ENCODE results near the gene GLT8D1. TPM values are rescaled to one million over a fixed set of nuclear protein-coding genes. Genes with fewer than 3 reads are reported as not detected.

Gene GLT8D1
- total and polyA plus RNA-seq, 2 of the 13 experiments (the other 11 are each of a cell fraction or from before 2014, with no cell fraction given) = 110 to 121 TPM

DNA sequence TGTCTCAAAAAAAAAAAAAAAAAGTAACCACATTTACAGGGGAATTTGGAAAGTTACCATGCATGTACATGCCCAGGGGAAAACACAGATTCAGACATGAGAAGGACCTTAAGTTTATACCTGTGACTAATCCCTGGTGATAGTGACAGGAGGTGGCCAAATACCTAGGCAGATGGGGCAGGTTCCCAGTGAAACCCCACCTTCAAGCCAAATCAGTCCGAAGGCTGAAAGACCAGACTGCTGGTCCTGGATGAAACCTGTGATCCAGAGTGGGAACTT, 16.1 kb upstream of the GLT8D1 start:
- no peaks in the 10 kb centered on the region for H3K9me3 ChIP-seq (ENCODE audit: low read length)
- intact Hi-C loops (cut with micrococcal nuclease; ENCODE audit: unreplicated experiment) = no loop called here
- H3K9ac ChIP-seq (ENCODE audit: insufficient read depth, low read depth, low read length) = no peak overlapping the region
- H3K27me3 ChIP-seq (ENCODE audit: control insufficient read depth in 1 of 2, insufficient read depth in 2 of 2, low read length in 2 of 2) = no peaks in the 10 kb centered on the region
- no peak overlapping the region for H3K27ac ChIP-seq (ENCODE audit: extremely low read length, insufficient read depth, low read length)
- no peak overlapping the region for H3K4me3 ChIP-seq (replicated peaks in 1 of 3; ENCODE audit: insufficient read depth in 1 of 3, low read depth in 2 of 3, low read length in 3 of 3)
- H3K4me2 ChIP-seq (ENCODE audit: low read depth, low read length) = no peak overlapping the region
- H3K36me3 ChIP-seq (replicated peaks in 1 of 2; ENCODE audit: control insufficient read depth in 1 of 2, insufficient read depth in 2 of 2, low read length in 2 of 2) = peaks cover 0 to 5% of the 10 kb centered on the region in 2 experiments; a peak in 1 of 5 replicates
- H3K4me1 ChIP-seq (ENCODE audit: insufficient read depth, low read length) = peaks cover 20% of the 10 kb centered on the region
- no peak overlapping the region for H2AFZ ChIP-seq (ENCODE audit: low read length)
- in situ Hi-C loops (cut with HindIII; ENCODE audit: extremely low pct_ligation_motif_present, low pct_unique_long_range_greater_than_20kb) = no loop called here
- BruUV-seq (replicated peaks) = no TSS peak
- FAIRE-seq (no peak), DNase-seq (ENCODE audit: low spot score) (no peak), ATAC-seq (no peak)
- ChIA-PET POLR2A (interaction anchor here (1.3 to 1.7 kb wide), 2 partner anchors 14 to 53 kb away, joined by 3 to 4 read pairs; no protein-coding TSS in a partner anchor), CTCF (ENCODE audit: low intra/inter-chr PET ratio, low total read pairs) (no interaction called here)
- H4K20me1 ChIP-seq (ENCODE audit: insufficient read depth, low read length) = no peaks in the 10 kb centered on the region
- H3K79me2 ChIP-seq (ENCODE audit: insufficient read depth, low read length) = no peaks in the 10 kb centered on the region
- WGBS (ENCODE audit: low lambda C conversion rate) = 100% methylated on average over 1 of the region's 1 CpG
- TF ChIP-seq, protein P1, sequence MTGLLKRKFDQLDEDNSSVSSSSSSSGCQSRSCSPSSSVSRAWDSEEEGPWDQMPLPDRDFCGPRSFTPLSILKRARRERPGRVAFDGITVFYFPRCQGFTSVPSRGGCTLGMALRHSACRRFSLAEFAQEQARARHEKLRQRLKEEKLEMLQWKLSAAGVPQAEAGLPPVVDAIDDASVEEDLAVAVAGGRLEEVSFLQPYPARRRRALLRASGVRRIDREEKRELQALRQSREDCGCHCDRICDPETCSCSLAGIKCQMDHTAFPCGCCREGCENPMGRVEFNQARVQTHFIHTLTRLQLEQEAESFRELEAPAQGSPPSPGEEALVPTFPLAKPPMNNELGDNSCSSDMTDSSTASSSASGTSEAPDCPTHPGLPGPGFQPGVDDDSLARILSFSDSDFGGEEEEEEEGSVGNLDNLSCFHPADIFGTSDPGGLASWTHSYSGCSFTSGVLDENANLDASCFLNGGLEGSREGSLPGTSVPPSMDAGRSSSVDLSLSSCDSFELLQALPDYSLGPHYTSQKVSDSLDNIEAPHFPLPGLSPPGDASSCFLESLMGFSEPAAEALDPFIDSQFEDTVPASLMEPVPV (CRISPR knock-in tag; IDR thresholded peaks at IDR 0.05) = no peak
- no peak for TF ChIP-seq MATR3 (CRISPR knock-in tag; IDR thresholded peaks at IDR 0.05)
- no peak for TF ChIP-seq NPAS2 (CRISPR knock-in tag; IDR thresholded peaks at IDR 0.05; ENCODE audit: borderline replicate concordance)
- TF ChIP-seq, protein P2, sequence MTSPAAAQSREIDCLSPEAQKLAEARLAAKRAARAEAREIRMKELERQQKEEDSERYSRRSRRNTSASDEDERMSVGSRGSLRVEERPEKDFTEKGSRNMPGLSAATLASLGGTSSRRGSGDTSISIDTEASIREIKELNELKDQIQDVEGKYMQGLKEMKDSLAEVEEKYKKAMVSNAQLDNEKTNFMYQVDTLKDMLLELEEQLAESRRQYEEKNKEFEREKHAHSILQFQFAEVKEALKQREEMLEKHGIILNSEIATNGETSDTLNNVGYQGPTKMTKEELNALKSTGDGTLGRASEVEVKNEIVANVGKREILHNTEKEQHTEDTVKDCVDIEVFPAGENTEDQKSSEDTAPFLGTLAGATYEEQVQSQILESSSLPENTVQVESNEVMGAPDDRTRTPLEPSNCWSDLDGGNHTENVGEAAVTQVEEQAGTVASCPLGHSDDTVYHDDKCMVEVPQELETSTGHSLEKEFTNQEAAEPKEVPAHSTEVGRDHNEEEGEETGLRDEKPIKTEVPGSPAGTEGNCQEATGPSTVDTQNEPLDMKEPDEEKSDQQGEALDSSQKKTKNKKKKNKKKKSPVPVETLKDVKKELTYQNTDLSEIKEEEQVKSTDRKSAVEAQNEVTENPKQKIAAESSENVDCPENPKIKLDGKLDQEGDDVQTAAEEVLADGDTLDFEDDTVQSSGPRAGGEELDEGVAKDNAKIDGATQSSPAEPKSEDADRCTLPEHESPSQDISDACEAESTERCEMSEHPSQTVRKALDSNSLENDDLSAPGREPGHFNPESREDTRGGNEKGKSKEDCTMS (CRISPR knock-in tag; conservative IDR thresholded peaks at IDR 0.05) = no peak
- TF ChIP-seq, protein P3, sequence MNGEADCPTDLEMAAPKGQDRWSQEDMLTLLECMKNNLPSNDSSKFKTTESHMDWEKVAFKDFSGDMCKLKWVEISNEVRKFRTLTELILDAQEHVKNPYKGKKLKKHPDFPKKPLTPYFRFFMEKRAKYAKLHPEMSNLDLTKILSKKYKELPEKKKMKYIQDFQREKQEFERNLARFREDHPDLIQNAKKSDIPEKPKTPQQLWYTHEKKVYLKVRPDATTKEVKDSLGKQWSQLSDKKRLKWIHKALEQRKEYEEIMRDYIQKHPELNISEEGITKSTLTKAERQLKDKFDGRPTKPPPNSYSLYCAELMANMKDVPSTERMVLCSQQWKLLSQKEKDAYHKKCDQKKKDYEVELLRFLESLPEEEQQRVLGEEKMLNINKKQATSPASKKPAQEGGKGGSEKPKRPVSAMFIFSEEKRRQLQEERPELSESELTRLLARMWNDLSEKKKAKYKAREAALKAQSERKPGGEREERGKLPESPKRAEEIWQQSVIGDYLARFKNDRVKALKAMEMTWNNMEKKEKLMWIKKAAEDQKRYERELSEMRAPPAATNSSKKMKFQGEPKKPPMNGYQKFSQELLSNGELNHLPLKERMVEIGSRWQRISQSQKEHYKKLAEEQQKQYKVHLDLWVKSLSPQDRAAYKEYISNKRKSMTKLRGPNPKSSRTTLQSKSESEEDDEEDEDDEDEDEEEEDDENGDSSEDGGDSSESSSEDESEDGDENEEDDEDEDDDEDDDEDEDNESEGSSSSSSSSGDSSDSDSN (CRISPR knock-in tag; IDR thresholded peaks at IDR 0.05) = no peak
- TF ChIP-seq TARDBP (CRISPR knock-in tag; IDR thresholded peaks at IDR 0.05) = no peak
- no peak for TF ChIP-seq ZNF878 (CRISPR knock-in tag; IDR thresholded peaks at IDR 0.05)
- no peak for TF ChIP-seq FOSL1 (CRISPR knock-in tag; IDR thresholded peaks at IDR 0.05; ENCODE audit: borderline replicate concordance)
- no peak for TF ChIP-seq ZNF572 (CRISPR knock-in tag; IDR thresholded peaks at IDR 0.05)
- TF ChIP-seq MBD4 (IDR thresholded peaks at IDR 0.05; ENCODE audit: borderline replicate concordance, low read length) = no peak
- TF ChIP-seq, protein P4, sequence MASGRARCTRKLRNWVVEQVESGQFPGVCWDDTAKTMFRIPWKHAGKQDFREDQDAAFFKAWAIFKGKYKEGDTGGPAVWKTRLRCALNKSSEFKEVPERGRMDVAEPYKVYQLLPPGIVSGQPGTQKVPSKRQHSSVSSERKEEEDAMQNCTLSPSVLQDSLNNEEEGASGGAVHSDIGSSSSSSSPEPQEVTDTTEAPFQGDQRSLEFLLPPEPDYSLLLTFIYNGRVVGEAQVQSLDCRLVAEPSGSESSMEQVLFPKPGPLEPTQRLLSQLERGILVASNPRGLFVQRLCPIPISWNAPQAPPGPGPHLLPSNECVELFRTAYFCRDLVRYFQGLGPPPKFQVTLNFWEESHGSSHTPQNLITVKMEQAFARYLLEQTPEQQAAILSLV (CRISPR knock-in tag; IDR thresholded peaks at IDR 0.05; ENCODE audit: borderline replicate concordance) = no peak
- TF ChIP-seq, protein P5, sequence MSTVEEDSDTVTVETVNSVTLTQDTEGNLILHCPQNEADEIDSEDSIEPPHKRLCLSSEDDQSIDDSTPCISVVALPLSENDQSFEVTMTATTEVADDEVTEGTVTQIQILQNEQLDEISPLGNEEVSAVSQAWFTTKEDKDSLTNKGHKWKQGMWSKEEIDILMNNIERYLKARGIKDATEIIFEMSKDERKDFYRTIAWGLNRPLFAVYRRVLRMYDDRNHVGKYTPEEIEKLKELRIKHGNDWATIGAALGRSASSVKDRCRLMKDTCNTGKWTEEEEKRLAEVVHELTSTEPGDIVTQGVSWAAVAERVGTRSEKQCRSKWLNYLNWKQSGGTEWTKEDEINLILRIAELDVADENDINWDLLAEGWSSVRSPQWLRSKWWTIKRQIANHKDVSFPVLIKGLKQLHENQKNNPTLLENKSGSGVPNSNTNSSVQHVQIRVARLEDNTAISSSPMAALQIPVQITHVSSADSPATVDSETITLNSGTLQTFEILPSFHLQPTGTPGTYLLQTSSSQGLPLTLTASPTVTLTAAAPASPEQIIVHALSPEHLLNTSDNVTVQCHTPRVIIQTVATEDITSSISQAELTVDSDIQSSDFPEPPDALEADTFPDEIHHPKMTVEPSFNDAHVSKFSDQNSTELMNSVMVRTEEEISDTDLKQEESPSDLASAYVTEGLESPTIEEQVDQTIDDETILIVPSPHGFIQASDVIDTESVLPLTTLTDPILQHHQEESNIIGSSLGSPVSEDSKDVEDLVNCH (CRISPR knock-in tag; IDR thresholded peaks at IDR 0.05) = no peak
- TF ChIP-seq ATM (IDR thresholded peaks at IDR 0.05; ENCODE audit: borderline replicate concordance) = no peak
- TF ChIP-seq SMYD3 (CRISPR knock-in tag; IDR thresholded peaks at IDR 0.05) = no peak

Data from HepG2 (cell line).